ENCODE results near the gene CANT1.
"Not testable (repeated sequence)": the region's sequence is repeated elsewhere in the genome, so short reads cannot be mapped to it uniquely, and the experiment has no call there.

CANT1 gene

GRCh38 chr17:78974635-78975591 is 34.7 kb downstream of the CANT1 start:
- no peak for DNase-seq

DNA sequence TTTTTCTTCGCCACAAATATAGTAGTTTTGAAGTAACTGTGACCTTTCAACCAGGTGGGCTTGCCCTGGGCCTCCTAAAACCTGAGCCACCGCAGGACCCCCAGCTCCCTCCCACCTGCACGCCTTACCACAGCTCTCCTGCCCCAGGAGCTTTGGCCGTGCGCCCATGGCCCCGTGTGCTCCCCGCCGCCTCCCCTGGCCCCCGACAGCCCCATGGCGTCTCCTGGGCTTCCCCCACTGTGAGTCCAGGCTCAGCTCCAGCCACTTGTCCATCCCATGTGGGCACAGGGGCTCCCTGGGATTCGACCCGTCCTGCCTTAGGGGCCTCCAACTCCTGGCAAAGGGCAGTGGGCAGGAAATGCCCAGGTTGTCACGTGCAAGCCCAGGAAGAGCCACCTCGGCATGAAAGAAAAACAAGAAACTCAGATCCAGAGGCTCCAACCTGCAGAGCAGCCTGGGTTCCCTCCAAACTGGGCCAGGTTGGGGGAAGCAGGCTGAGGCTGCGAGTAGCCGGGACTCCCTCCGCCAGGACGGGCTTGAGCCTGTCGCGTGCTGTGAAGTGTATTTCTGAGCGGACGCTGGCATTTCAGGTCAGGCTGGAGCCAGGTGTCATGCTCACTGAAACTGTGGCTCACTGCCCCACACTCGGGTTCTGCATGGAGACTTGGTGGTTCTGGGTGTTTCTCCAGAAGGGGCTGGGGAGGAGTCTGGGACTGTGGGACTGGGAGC is 35.6 kb downstream of the CANT1 start:
- no peak for DNase-seq

- DNase-seq = no peak
Measured at GRCh38 chr17:78973196-78973595, 36.4 kb downstream of the CANT1 start.

DNA sequence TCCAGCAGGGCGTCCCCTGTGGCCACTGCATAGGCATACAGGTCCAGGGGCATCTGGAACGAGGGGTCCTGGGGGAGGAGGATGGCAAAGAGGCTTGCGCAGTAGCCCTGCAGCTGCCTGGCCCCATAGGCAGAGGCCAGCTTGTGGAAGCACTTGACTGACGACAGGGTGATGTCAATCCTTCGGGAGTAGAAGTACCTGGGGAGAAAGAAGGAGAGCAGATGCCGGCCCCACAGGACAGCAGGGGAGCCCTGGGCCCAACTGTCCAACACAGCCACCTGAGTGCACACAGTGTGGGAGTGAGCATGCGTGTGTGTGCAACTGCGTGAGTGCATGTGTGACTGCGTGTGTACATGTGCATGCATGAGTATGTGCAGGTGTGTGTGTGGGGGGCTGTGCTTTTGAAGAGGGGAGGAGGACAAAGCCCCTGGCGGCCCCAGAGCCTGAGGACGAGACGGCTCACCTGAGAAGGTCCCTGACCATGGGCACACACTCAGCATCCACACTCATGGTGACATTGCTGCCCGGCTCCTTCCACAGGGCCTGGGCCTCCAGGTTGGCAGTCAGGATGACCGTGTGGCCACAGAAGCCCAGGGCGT is 37.0 kb downstream of the CANT1 start:
- no peak for DNase-seq

DNA sequence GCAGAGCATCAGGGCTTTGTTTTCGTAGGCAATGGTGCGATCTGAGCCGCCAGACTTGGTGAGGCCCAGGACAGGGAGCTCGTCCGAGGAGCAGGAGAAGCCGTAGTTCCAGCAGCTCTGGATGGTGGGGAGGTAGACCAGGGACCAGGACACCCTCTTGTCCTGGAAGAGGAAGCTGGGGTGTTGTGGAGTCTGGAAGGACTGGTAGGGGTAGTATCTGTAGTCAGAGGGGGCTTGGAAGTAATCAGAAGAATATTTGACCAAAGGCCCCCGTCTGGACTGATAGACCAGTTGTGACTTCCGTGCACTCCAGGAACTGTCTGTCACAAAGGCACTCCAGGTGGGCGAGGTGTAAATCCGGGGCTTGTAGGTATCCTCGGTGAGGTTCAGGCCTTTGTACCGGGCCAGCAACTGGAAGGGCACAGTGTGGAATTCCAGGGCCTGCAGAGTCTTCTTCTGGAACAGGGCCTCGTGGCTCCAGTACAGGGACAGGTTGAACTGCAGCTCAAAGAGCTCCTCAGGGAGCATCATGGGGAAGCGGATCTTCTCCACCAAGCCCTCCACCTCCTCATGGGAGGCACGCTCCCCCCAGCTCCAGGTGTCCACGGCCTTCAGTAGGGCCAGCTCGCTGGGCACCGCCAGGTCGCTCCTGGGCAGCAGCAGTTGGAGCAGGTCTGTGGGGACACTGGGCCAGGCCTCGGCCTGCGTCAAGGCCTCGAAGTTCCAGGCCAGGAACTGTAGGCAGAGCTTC is 37.6 kb downstream of the CANT1 start:
- DNase-seq = no peak

- no peak for DNase-seq
Measured at GRCh38 chr17:78970834-78971755, 38.5 kb downstream of the CANT1 start.

DNA sequence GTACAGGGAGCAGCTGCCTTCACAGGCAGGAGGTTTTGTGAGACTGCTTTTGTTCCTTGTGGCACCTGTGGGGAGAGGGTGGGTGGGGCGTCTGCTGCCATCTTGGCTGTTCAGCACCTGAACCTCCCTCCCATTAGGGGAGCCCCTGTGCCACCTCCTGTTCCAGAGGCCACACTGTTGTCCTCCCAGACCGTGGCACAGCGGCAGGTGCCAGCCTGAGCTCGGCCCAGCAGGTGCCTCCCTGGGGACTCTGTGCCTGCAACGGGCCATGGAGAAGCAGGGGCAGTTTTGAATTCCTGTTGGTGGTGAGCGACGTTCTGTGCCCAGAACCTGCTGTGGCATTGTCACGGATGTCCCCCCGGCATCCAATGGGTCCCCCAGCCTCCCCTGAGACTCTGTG is 39.7 kb downstream of the CANT1 start:
- DNase-seq = no peak

DNA sequence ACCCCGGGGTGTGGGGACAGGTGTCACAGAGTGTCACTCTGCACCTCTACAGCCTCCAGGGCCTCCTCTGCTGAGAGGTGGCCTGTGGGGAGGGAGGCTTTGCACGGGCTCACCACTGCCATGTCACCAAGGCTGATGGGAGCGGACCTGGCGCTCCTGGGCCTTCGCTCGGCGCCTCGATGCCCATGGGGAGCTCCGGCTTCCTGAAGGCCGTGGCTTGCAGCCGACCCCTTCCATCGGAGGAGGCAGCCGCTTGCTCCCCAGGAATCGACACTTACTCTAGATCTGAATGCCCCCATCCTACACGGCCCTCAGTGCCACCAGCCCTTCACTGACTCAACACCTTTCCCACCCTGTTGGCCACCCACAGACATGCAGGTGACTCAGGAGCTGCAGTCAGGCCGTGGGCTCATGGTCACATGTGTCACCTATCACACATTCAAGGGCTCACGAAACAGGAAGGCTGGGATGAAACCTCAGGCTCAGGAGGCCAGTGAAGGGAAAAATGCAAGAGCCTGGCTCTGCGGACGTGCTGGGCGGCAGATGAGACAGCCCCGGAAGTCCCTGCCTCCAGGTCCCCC is 41.7 kb downstream of the CANT1 start:
- no peak for DNase-seq

DNA sequence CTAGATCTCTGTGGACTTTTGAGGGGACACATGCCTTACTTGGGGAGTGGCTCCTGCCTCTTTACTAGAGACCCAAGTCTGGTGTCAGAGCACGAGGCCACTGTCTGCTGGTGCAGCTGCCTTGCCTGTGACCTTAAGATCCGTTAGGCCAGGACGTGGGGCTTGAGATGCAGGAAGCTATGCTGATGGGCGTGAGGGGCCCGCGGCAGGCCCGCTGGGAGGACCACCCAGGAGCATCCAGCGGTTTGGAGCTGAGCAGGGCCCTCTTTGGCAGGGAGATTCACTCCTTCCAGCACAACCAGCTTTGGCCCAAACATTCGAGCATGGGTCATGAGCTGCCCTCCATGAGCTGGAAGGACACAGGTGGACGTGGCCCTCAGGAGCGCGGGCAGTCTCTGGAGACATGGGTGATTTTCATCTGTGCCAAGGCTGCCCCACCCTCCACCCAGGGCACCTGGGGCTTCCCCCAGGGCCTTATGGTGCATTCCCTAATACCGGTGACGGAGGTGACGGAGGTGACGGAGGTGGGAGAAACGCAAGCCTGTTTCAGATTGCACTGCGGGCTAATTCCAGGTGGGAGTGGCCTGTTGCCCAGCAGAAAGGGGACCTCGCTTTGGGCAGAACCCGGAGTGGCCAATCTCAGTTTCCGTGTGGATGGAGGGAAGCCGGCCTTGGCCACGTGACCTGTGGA is 42.5 kb downstream of the CANT1 start:
- no peak for DNase-seq

DNA sequence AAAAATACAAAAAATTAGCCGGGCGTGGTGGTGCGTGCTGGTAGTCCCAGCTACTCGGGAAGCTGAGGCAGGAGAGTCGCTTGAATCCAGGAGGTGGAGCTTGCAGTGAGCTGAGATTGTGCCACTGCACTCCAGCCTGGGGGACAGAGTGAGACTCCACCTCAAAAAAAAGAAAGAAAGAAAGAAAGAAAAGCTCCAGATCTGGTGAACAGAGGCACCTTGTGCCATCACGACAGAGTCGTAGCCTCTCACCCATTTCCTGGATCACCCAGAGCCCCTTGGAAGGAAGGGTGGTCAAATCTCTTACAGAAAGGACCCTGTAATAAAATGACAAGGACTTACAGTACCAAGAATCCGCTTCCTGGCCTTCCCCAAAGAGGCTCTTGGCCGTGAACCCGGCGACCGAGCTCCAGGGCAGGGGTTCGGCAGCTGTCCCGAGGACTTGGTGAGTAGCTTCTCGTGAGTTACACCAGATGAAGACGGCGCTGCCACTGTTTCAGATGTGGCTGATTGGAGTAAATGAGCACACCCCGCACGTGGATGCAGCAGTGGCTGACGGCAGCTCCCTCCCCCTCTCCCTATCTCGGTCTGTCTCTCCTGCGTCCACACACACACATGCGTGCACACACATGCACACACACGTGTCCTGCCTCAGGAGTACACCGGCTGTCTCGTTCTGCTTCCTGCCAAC is 43.3 kb downstream of the CANT1 start:
- DNase-seq = no peak

DNA sequence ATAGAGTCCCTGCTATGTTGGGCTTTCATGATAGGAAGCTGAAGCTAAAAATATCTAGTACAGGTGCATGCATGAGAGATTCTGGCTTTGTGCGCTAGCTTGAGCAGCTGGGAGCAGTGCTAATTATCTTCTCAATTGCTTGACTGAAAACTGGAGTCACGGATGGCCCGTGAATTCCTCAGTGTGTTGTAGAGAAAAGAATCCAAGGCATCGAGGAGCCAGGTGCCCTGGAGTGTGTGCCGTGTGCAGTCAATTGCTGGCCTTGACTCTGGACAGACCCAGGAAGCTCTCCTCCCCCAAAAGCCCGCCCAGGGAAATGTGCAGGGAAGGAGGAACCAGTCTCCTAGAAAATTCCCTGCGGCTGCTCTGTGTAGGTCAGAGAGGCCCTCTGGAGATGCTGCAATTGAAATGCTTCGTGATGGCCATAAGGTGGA is 44.1 kb downstream of the CANT1 start:
- DNase-seq = no peak

DNA sequence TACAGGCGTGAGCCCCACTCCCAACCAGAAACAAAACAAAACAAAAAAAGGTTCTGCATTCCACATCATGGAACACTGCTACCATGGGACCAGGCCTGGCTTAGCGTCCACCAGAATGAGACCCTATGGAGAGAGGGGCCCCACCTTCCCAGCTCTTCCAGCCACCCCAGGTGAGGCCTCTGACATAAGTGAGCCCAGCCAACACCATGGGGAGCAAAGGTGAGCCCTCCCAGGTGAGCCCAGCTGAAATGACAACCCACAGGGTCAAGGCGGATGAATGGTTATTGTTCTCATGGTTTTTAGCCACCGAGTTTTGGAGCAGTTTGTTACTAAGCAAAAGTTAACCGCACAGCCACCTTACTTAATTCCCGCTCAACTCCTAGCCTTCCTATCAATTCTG is 46.2 kb downstream of the CANT1 start:
- DNase-seq = no peak

DNA sequence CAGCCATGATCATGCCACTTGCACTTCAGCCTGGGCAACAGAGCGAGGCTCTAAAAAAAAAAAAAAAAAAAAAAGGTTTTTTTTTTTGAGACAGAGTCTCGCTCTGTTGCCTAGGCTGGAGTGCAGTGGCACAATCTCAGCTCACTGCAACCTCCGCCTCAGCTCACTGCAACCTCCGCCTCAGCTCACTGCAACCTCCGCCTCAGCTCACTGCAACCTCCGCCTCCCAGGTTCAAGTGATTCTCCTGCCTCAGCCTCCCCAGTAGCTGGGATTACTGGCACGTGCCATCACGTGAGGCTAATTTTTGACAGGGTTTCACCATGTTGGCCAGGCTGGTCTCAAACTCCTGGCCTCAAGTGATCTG is 46.6 kb downstream of the CANT1 start:
- not testable (repeated sequence) for DNase-seq

GRCh38 chr17:78962345-78962983 is 47.1 kb downstream of the CANT1 start:
- no peak for DNase-seq

GRCh38 chr17:78961571-78961970 is 48.0 kb downstream of the CANT1 start:
- no peak for DNase-seq

DNA sequence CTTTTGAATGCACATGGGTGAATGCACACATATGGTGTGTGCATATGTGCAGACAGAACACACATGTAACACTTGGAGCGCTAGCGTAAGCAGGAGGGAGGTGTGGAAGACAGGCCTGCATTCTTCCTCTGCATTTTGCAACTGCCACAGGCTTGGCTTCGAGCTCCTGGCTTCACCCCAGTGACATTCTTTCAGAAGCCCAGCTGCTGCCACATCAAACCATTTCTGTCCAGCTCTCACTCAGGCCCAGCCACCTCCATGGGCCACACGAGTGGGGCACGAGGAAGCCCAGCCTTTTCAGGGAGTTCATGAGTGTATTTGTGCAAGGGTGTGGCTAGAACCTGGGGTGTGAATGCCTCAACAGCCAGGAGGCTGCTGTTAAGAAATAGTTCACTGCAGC is 48.6 kb downstream of the CANT1 start:
- no peak for DNase-seq

- DNase-seq = no peak
Measured at GRCh38 chr17:78959803-78960202, 49.8 kb downstream of the CANT1 start.

GRCh38 chr17:78958641-78959127 is 50.9 kb downstream of the CANT1 start:
- DNase-seq = no peak

DNA sequence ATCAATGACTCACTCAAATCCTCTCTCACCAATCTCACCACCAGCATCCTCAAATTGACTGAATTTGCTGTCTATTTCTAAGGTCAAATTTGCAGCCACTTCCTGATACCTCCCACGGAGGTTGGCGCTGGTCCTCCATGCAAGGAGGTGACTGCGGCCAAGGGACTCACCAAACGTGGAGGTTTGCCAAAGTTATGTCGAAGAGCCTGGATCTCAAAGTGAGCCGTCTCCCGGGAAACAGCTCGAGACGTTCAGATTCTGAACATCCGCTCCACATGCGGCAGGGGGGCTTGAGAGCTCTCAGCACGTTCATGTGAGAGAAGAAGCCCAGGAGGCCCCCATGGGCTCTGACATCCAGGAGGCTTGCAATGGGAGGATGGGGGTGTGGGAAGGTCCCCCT is 52.4 kb downstream of the CANT1 start:
- DNase-seq = no peak

GRCh38 chr17:78956254-78956653 is 53.3 kb downstream of the CANT1 start:
- DNase-seq = no peak

All from cortex of kidney (tissue), 1 donor.